Measurements from ENCODE around the gene APBA1. TPM values are rescaled to one million over a fixed set of nuclear protein-coding genes. Genes with fewer than 3 reads are reported as not detected.

The APBA1 gene
- total and polyA plus RNA-seq, 2 of the 8 experiments (the other 6 are each of a cell fraction or from before 2014, with no cell fraction given), result 0.36 to 0.60 TPM

- TF ChIP-seq SP4 (IDR thresholded peaks at IDR 0.05; ENCODE audit: low read length), result no peak
- no peak for TF ChIP-seq HDAC2 (IDR thresholded peaks at IDR 0.05; ENCODE audit: borderline replicate concordance in 1 of 2, low read depth in 2 of 2, low read length in 2 of 2)
- TF ChIP-seq GTF2F1 (IDR thresholded peaks at IDR 0.05; ENCODE audit: borderline replicate concordance, low read depth, low read length), result no peak
- no peak for TF ChIP-seq RAD21 (IDR thresholded peaks at IDR 0.05 in 1 of 2, conservative IDR thresholded peaks at IDR 0.05 in 1 of 2; ENCODE audit: low read depth in 2 of 2, low read length in 2 of 2)
- no peak for TF ChIP-seq MAX (IDR thresholded peaks at IDR 0.05)
- TF ChIP-seq POLR2A (IDR thresholded peaks at IDR 0.05; ENCODE audit: control extremely low read depth in 1 of 2, low read depth in 2 of 2, low read length in 2 of 2), result no peak
- TF ChIP-seq CHD7 (IDR thresholded peaks at IDR 0.05; ENCODE audit: insufficient replicate concordance, low read length), result no peak
These were observed 278.7 kb downstream of the APBA1 start (continued) for GRCh38 chr9:69393425-69393824.

Measured in H1 (cell line).